Right lobe of liver (tissue), 6 donors: ENCODE results near the gene SCCPDH. TPM values are rescaled to one million over a fixed set of nuclear protein-coding genes. Genes with fewer than 3 reads are reported as not detected.

Source experiments
- ATAC-seq, 4 donors: fragments of 200-7000 bp; cut with Tn5 transposase; one replicate each; pipeline ENCODE4 v1.9.1; 2020; ENCODE audit warnings: mild to moderate bottlenecking in 4 of 4, moderate library complexity in 4 of 4
- DNase-seq, 3 donors: peaks; one replicate each; pipeline ENCODE4 v3.0.0-alpha.2; 2020
- H3K27ac ChIP-seq, 3 donors: fragments of 200-600 bp; one replicate each; pipeline ENCODE4 v1.8.0; 2022
- H3K27me3 ChIP-seq, 2 donors: fragments of 200-600 bp; one replicate each; pipeline ENCODE4 v1.8.0; 2022
- H3K36me3 ChIP-seq, 4 donors: fragments of 200-600 bp; sonication (generic) in 1 of 4; one replicate each; pipeline versions ENCODE4 v1.5.1 to v1.8.0; 2017 to 2022; ENCODE audit warnings: control low read depth in 1 of 4
- H3K4me1 ChIP-seq, 4 donors: fragments of 200-600 bp; sonication (generic) in 1 of 4; one replicate each; pipeline versions ENCODE4 v1.5.1 to v1.8.0; 2017 to 2022; ENCODE audit warnings: control low read depth in 1 of 4
- H3K4me3 ChIP-seq, 3 donors: fragments of 200-600 bp; one replicate each; pipeline ENCODE4 v1.8.0; 2022
- H3K9me3 ChIP-seq, 4 donors: fragments of 200-600 bp; sonication (generic) in 1 of 4; one replicate each; pipeline versions ENCODE4 v1.5.1 to v1.8.0; 2017 to 2022; ENCODE audit warnings: control low read depth in 1 of 4
- POLR2A ChIP-seq: fragments of 450-650 bp; IDR thresholded peaks from one replicate; pipeline ENCODE4 v1.6.1; 2017; ENCODE audit warnings: antibody characterized with exemption, mild to moderate bottlenecking
- WGBS: methylation state at CpG from one replicate; pipeline ENCODE4 v1.1.6; 2018; ENCODE audit warnings: low coverage, low lambda C conversion rate; ENCODE audit not compliant: insufficient coverage; ENCODE audit errors: missing lambda C conversion rate; 5-methylcytosine and 5-hydroxymethylcytosine counted together
- intact Hi-C, 2 donors: fragments of 100-400 bp; cut with DNase I; formaldehyde crosslinking; loops; one replicate each; pipeline versions ENCODE4 v1.11.2 to v1.14.1; 2022
- total RNA-seq, 6 experiments: library from RNA; depleted of rRNA in 2 of 6; stranded (reverse); fragments of >200 nt in 2 of 6; fragmentation: NEBNext Ultra II Directional in 3 of 6; extraction: Animal tissue kit (Norgen Biotek cat#: 25700) in 3 of 6; gene quantifications; one replicate each; pipeline versions ENCODE4 v1.1.0 to v1.2.4, GENCODE V29; 2016 to 2023
- TF ChIP-seq, protein P1 (sequence below), 4 donors: fragments of 200-600 bp in 3 of 4; fragments of 450-650 bp in 1 of 4; IDR thresholded peaks; one replicate each; pipeline versions ENCODE4 v1.5.1 to v1.8.0; 2016 to 2022; ENCODE audit warnings: antibody characterized with exemption in 4 of 4, mild to moderate bottlenecking in 2 of 4
- donor health status: DM: no; HTN: yes; CAD: no.
- donor health status: DM: no; HTN: no; CAD: no.
- donor health status: DM: no; HTN: no; CAD: no.
- donor health status: DM: no; HTN: yes; CAD: no.
- donor health status: DM: no; HTN: yes; CAD: no.

The SCCPDH gene
- total RNA-seq, 6 experiments from 2014 or later = 80.3 to 125 (median 85.3) TPM

GRCh38 chr1:246765521-246765920 is 41.3 kb downstream of the SCCPDH start:
- Histone ChIP-seq H3K27me3 (no peaks in the 10 kb centered on the region), H3K9me3 (no peaks in the 10 kb centered on the region), H3K27ac (peak overlapping the region in 1 of 3 donors; percentile 10), H3K4me3 (no peak overlapping the region), H3K36me3 (peaks cover 0 to 70% (median 24%) of the 10 kb centered on the region in 4 donors), H3K4me1 (peaks cover 0 to 16% (median 4%) of the 10 kb centered on the region in 4 donors)
- peak in 2 of 3 donors; percentile 46 to 75 for DNase-seq
- intact Hi-C loops = no loop called here
- WGBS = 56% methylated on average over 3 of the region's 3 CpGs
- ATAC-seq = peak; percentile 81 to 92 (median 88)
- TF ChIP-seq POLR2A = no peak
- TF ChIP-seq, protein P1, sequence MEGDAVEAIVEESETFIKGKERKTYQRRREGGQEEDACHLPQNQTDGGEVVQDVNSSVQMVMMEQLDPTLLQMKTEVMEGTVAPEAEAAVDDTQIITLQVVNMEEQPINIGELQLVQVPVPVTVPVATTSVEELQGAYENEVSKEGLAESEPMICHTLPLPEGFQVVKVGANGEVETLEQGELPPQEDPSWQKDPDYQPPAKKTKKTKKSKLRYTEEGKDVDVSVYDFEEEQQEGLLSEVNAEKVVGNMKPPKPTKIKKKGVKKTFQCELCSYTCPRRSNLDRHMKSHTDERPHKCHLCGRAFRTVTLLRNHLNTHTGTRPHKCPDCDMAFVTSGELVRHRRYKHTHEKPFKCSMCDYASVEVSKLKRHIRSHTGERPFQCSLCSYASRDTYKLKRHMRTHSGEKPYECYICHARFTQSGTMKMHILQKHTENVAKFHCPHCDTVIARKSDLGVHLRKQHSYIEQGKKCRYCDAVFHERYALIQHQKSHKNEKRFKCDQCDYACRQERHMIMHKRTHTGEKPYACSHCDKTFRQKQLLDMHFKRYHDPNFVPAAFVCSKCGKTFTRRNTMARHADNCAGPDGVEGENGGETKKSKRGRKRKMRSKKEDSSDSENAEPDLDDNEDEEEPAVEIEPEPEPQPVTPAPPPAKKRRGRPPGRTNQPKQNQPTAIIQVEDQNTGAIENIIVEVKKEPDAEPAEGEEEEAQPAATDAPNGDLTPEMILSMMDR (IDR thresholded peaks at IDR 0.05) = no peak

DNA sequence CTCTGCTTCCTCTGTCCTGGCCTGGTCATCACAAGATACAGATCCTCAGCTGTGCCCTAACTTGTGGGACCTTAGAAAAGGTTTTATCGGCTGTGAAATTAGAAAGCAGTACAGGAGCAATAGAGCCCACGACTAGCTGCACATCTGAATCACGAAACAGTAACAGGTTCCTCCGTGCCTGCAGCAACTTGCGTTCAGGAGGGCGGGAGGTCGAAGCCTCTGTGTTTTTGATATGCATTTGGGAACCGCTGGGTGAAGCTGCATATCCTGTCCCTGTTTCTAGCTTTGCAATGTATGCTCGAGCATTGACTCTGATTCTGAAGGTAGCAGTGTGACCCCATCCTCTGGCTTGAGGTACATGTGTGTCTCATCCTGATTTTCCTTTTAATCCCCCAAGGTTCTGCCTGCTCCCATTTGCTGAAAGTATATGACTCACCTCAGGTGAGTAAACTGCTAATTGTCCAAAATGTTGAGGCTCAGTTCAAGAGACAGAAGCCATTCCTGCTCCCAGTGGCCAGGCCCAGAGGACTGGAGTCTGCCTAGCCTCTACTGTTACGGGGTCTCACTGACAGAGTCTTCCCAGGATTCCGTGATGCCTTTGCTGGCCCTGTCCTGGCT is 44.3 kb downstream of the SCCPDH start:
- H3K4me1 ChIP-seq = peaks cover 0 to 16% (median 4%) of the 10 kb centered on the region in 4 donors
- no peak overlapping the region for H3K4me3 ChIP-seq
- DNase-seq (no peak), ATAC-seq (peak in 1 of 4 donors; percentile 4)
- intact Hi-C loops = no loop called here
- 75% methylated on average over 5 of the region's 11 CpGs for WGBS
- H3K27ac ChIP-seq = no peak overlapping the region
- H3K36me3 ChIP-seq = peaks cover 0 to 72% (median 21%) of the 10 kb centered on the region in 4 donors
- no peaks in the 10 kb centered on the region for H3K27me3 ChIP-seq
- TF ChIP-seq, protein P1 (IDR thresholded peaks at IDR 0.05) = no peak
- no peak for TF ChIP-seq POLR2A
- H3K9me3 ChIP-seq = no peaks in the 10 kb centered on the region

GRCh38 chr1:246769306-246769705 is 45.1 kb downstream of the SCCPDH start:
- H3K36me3 ChIP-seq = peaks cover 0 to 65% (median 18%) of the 10 kb centered on the region in 4 donors
- no peak overlapping the region for H3K4me3 ChIP-seq
- intact Hi-C loops = no loop called here
- WGBS = 50% methylated on average over 7 of the region's 7 CpGs
- H3K9me3 ChIP-seq = no peaks in the 10 kb centered on the region
- TF ChIP-seq, protein P1 (IDR thresholded peaks at IDR 0.05) = no peak
- no peak for TF ChIP-seq POLR2A
- peak overlapping the region in 1 of 3 donors; percentile 19 for H3K27ac ChIP-seq
- H3K27me3 ChIP-seq = no peaks in the 10 kb centered on the region
- ATAC-seq (peak; percentile 71 to 94 (median 87)), DNase-seq (peak in 2 of 3 donors; percentile 61 to 72)
- H3K4me1 ChIP-seq = peaks cover 0 to 16% (median 2%) of the 10 kb centered on the region in 4 donors

DNA sequence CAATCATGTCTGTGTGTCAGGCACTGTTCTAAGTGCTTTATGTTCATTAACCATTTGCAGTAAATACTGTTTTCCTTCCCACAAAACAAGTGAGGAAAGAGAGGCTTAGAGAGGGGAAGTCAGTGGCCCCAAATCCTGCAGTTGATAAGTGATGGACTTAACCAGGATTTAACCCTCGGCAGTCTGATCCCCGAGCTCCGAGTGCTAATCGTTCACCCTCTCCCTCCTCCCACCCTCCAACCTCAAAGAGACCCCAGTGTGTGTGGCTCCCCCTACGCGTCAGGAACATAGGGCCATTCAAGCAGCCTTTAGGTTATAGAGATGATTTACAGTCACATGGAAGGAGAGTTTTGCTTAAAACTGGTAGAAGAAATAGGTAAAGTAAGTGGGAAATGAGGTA is 47.2 kb downstream of the SCCPDH start:
- DNase-seq (no peak), ATAC-seq (no peak)
- peaks cover 0 to 73% (median 22%) of the 10 kb centered on the region in 4 donors for H3K36me3 ChIP-seq
- no peaks in the 10 kb centered on the region for H3K9me3 ChIP-seq
- H3K27me3 ChIP-seq = no peaks in the 10 kb centered on the region
- intact Hi-C loops = no loop called here
- H3K27ac ChIP-seq = no peak overlapping the region
- no peak overlapping the region for H3K4me3 ChIP-seq
- TF ChIP-seq, protein P1 (IDR thresholded peaks at IDR 0.05) = no peak
- TF ChIP-seq POLR2A = no peak
- WGBS = 100% methylated on average over 2 of the region's 6 CpGs
- H3K4me1 ChIP-seq = peaks cover 0 to 6% (median 0%) of the 10 kb centered on the region in 4 donors
